B cell (primary cell): ENCODE data around the gene EEF1AKMT4. TPM values are rescaled to one million over a fixed set of nuclear protein-coding genes. Genes with fewer than 3 reads are reported as not detected.

Experiments
- ATAC-seq: fragments of 200-7000 bp; cut with Tn5 transposase; one replicate; pipeline ENCODE4 v1.10.0; 2021; ENCODE audit warnings: low read depth, mild to moderate bottlenecking, moderate number of reproducible peaks, moderate library complexity
- CTCF ChIA-PET: fragments of 350-600 bp; sonication (Branson Sonifier 250); formaldehyde crosslinking; loops from one replicate; lab custom pipeline; 2021; ENCODE audit warnings: antibody characterized with exemption, inconsistent platforms; lab: Charles Lee
- POLR2A ChIA-PET: fragments of 350-600 bp; sonication (Branson Sonifier 250); formaldehyde crosslinking; loops from one replicate; lab custom pipeline; 2021; ENCODE audit warnings: antibody characterized with exemption; lab: Charles Lee
- DNase-seq: peaks from one replicate; pipeline ENCODE4 v3.0.0; 2013
- H2AFZ ChIP-seq: 2 replicates; pipeline ENCODE4 v1.6.1; 2012; ENCODE audit warnings: mild to moderate bottlenecking, low read depth, low read length; ENCODE audit not compliant: insufficient read depth, poor library complexity, severe bottlenecking
- H3K27ac ChIP-seq, 2 donors: 1 replicate in 1 of 2; 2 replicates in 1 of 2; pipeline ENCODE4 v1.5.1; 2012 to 2013; ENCODE audit warnings: low read length in 2 of 2, mild to moderate bottlenecking in 2 of 2, moderate library complexity in 1 of 2
- H3K27me3 ChIP-seq, 4 experiments: fragments of 200-600 bp in 1 of 4; sonication (generic) in 1 of 4; replicated peaks in 1 of 4; 1 replicate in 2 of 4; 2 replicates in 2 of 4; pipeline versions ENCODE4 v1.6.1 to v1.7.0; 2013 to 2016; ENCODE audit warnings: low read length in 3 of 4, mild to moderate bottlenecking in 2 of 4, mixed read lengths in 1 of 4, moderate library complexity in 1 of 4; ENCODE audit not compliant: insufficient read depth in 4 of 4, control insufficient read depth in 3 of 4; ENCODE audit errors: control extremely low read depth in 1 of 4
- H3K36me3 ChIP-seq, 2 experiments: replicated peaks in 1 of 2; 1 replicate in 1 of 2; 2 replicates in 1 of 2; pipeline versions ENCODE4 v1.6.1 to v1.7.1; 2013; ENCODE audit warnings: low read length in 1 of 2; ENCODE audit not compliant: insufficient read depth in 2 of 2, control insufficient read depth in 1 of 2; ENCODE audit errors: control extremely low read depth in 1 of 2, extremely low read depth in 1 of 2
- H3K4me1 ChIP-seq, 2 donors: fragments of 200-600 bp in 1 of 2; sonication (generic) in 1 of 2; 1 replicate in 1 of 2; 2 replicates in 1 of 2; pipeline versions ENCODE4 v1.5.1 to v1.6.1; 2013 to 2017; ENCODE audit warnings: low read length in 2 of 2; ENCODE audit not compliant: control insufficient read depth in 2 of 2, insufficient read depth in 2 of 2
- H3K4me2 ChIP-seq: replicated peaks from 2 replicates; pipeline ENCODE3; 2012; ENCODE audit warnings: mild to moderate bottlenecking, low read depth, low read length; ENCODE audit not compliant: poor library complexity, severe bottlenecking
- H3K4me3 ChIP-seq, 5 experiments: fragments of 200-600 bp in 1 of 5; sonication (generic) in 1 of 5; 1 replicate in 3 of 5; 2 replicates in 2 of 5; pipeline versions ENCODE4 v1.5.1 to v1.7.0; 2011 to 2016; ENCODE audit warnings: low read length in 4 of 5, mild to moderate bottlenecking in 4 of 5, low read depth in 2 of 5, control low read depth in 1 of 5, moderate library complexity in 1 of 5; ENCODE audit not compliant: insufficient read depth in 1 of 5; ENCODE audit errors: control extremely low read depth in 1 of 5, extremely low read depth in 1 of 5
- H3K79me2 ChIP-seq: fragments of 200-600 bp; sonication (generic); one replicate; pipeline ENCODE4 v1.6.0; 2016; ENCODE audit warnings: low read length; ENCODE audit not compliant: control insufficient read depth, insufficient read depth
- H3K9ac ChIP-seq: fragments of 200-600 bp; sonication (generic); 2 replicates; pipeline ENCODE4 v1.6.1; 2017; ENCODE audit warnings: mild to moderate bottlenecking, low read length, moderate library complexity
- H3K9me3 ChIP-seq, 3 donors: one replicate each; pipeline versions ENCODE4 v1.6.1 to v1.7.1; 2013; ENCODE audit warnings: low read length in 2 of 3; ENCODE audit not compliant: control insufficient read depth in 2 of 3, insufficient read depth in 1 of 3; ENCODE audit errors: control extremely low read depth in 1 of 3
- H4K20me1 ChIP-seq: 2 replicates; pipeline ENCODE4 v1.6.0; 2012; ENCODE audit warnings: mild to moderate bottlenecking, low read length; ENCODE audit not compliant: insufficient read depth, control insufficient read depth, poor library complexity, severe bottlenecking
- H3K27ac Mint-ChIP-seq: one replicate; pipeline ENCODE4 v1.8.0; 2021; ENCODE audit warnings: mixed read lengths
- H3K27me3 Mint-ChIP-seq: one replicate; pipeline ENCODE4 v1.8.0; 2021; ENCODE audit warnings: mixed read lengths
- H3K4me1 Mint-ChIP-seq: one replicate; pipeline ENCODE4 v1.8.0; 2021; ENCODE audit warnings: mixed read lengths
- H3K4me3 Mint-ChIP-seq: one replicate; pipeline ENCODE4 v1.8.0; 2021; ENCODE audit warnings: mixed read lengths
- H3K9me3 Mint-ChIP-seq: one replicate; pipeline ENCODE4 v1.8.0; 2022; ENCODE audit warnings: mixed read lengths; ENCODE audit not compliant: insufficient read depth
- EZH2 ChIP-seq: IDR thresholded peaks from 2 replicates; pipeline ENCODE4 v1.6.1; 2012; ENCODE audit warnings: borderline replicate concordance, low read depth, mild to moderate bottlenecking, moderate library complexity, low read length; ENCODE audit not compliant: insufficient read depth, poor library complexity, severe bottlenecking
- WGBS: methylation state at CpG from one replicate; pipeline ENCODE4 v1.1.5; 2013; ENCODE audit warnings: missing lambda C conversion rate; ENCODE audit not compliant: insufficient coverage; 5-methylcytosine and 5-hydroxymethylcytosine counted together
- intact Hi-C: fragments of 100-400 bp; cut with micrococcal nuclease; formaldehyde crosslinking; loops from one replicate; pipeline ENCODE4 v1.10.0; 2022
- polyA plus RNA-seq: library from polyadenylated mRNA; depleted of rRNA; stranded (reverse); fragments of >200 nt; gene quantifications from 2 replicates; pipeline ENCODE4 v1.2.3, GENCODE V29; 2012
- total RNA-seq, 2 donors: library from RNA; stranded (reverse); fragments of 120-200 nt in 1 of 2; gene quantifications; 1 replicate in 1 of 2; 2 replicates in 1 of 2; pipeline versions ENCODE4 v1.2.3 to v1.2.4, GENCODE V29; 2013 to 2022
- TF ChIP-seq, protein P1 (sequence below): fragments of 200-600 bp; IDR thresholded peaks from one replicate; pipeline ENCODE4 v1.8.0; 2022; ENCODE audit warnings: antibody characterized with exemption, mild to moderate bottlenecking

Gene EEF1AKMT4
- total and polyA plus RNA-seq, 2 donors (not counting 1 experiment from before 2014, with no cell fraction given) = 1.5 to 2.5 TPM

DNA sequence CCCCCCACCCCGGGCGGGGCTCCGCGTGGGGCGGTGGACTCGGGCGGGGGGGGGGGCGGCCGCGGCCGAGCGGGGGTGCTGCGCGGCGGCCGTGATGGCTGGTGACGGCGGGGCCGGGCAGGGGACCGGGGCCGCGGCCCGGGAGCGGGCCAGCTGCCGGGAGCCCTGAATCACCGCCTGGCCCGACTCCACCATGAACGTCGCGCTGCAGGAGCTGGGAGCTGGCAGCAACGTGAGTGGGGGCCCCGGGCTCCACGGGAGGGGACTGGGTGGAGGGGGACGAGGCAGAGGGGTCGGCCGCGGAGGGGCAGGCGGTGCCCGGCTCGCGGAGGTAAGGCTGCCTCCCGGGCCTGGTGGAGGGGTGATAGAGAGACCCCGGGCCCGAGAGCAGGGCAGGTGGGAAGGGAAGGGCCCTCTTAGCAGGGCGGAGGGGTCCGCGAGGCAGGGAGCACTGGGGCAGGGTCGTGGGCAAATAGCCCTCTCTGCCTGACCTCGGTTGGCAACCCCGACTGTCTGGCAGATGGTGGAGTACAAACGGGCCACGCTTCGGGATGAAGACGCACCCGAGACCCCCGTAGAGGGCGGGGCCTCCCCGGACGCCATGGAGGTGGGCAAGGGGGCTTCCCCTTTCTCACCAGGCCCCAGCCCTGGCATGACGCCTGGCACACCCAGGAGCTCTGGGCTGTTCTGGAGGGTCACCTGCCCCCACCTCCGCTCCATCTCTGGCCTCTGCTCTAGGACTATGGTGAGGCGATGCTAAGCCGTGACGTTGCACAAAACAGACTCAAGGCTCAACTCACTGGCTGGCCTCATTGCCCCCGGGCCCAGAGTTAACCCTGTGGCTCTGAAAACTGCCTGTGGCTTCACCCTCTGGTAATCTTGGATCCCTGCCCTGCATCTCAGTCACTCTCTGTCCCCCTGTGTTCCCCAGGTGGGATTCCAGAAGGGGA is 26.8 kb downstream of the EEF1AKMT4 start, which contains the start of gene ECE2:
Gene ECE2, plus strand, starts transcription at position 62 of the 950 bp plus-strand sequence. Its CDS starts 132 bp downstream, at position 194.
- intact Hi-C loops = no loop called here
- H4K20me1 ChIP-seq = no peaks in the 10 kb centered on the region
- H3K9me3 Mint-ChIP-seq = no peaks in the 10 kb centered on the region
- peaks cover 0 to 44% (median 17%) of the 10 kb centered on the region in 4 experiments for H3K27me3 ChIP-seq
- no peak within 1 kb of the TSS for H3K27ac ChIP-seq
- no peak within 1 kb of the TSS for H2AFZ ChIP-seq
- DNase-seq (peak; percentile 3), ATAC-seq (no peak)
- H3K4me1 ChIP-seq = peaks cover 0 to 5% of the 10 kb centered on the region in 2 donors
- no peaks in the 10 kb centered on the region for H3K79me2 ChIP-seq
- no peak within 1 kb of the TSS for H3K9ac ChIP-seq
- no peaks in the 10 kb centered on the region for H3K36me3 ChIP-seq
- peaks cover 4% of the 10 kb centered on the region for H3K4me1 Mint-ChIP-seq
- peaks cover 0 to 11% (median 0%) of the 10 kb centered on the region in 3 donors for H3K9me3 ChIP-seq
- H3K4me3 ChIP-seq = no peak within 1 kb of the TSS
- no peak within 1 kb of the TSS for H3K27ac Mint-ChIP-seq
- WGBS = 19% methylated on average over 60 of the region's 65 CpGs
- ChIA-PET CTCF (no interaction called here), POLR2A (no interaction called here)
- H3K4me2 ChIP-seq = no peak within 1 kb of the TSS
- no peak within 1 kb of the TSS for H3K4me3 Mint-ChIP-seq
- H3K27me3 Mint-ChIP-seq = peaks cover 60% of the 10 kb centered on the region
- TF ChIP-seq, protein P1, sequence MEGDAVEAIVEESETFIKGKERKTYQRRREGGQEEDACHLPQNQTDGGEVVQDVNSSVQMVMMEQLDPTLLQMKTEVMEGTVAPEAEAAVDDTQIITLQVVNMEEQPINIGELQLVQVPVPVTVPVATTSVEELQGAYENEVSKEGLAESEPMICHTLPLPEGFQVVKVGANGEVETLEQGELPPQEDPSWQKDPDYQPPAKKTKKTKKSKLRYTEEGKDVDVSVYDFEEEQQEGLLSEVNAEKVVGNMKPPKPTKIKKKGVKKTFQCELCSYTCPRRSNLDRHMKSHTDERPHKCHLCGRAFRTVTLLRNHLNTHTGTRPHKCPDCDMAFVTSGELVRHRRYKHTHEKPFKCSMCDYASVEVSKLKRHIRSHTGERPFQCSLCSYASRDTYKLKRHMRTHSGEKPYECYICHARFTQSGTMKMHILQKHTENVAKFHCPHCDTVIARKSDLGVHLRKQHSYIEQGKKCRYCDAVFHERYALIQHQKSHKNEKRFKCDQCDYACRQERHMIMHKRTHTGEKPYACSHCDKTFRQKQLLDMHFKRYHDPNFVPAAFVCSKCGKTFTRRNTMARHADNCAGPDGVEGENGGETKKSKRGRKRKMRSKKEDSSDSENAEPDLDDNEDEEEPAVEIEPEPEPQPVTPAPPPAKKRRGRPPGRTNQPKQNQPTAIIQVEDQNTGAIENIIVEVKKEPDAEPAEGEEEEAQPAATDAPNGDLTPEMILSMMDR = no peak
- TF ChIP-seq EZH2 = no peak

GRCh38 chr3:184277366-184277765 is 27.9 kb downstream of the EEF1AKMT4 start:
- no peaks in the 10 kb centered on the region for H3K36me3 ChIP-seq
- no peak overlapping the region for H3K9ac ChIP-seq
- peaks cover 56% of the 10 kb centered on the region for H3K27me3 Mint-ChIP-seq
- H3K27ac Mint-ChIP-seq = no peak overlapping the region
- ATAC-seq (no peak), DNase-seq (no peak)
- ChIA-PET POLR2A (no interaction called here), CTCF (no interaction called here)
- H3K4me2 ChIP-seq = no peak overlapping the region
- no peak overlapping the region for H2AFZ ChIP-seq
- no peak overlapping the region for H3K27ac ChIP-seq
- intact Hi-C loops = no loop called here
- no peak overlapping the region for H3K4me3 Mint-ChIP-seq
- H3K9me3 Mint-ChIP-seq = no peaks in the 10 kb centered on the region
- peaks cover 0 to 44% (median 17%) of the 10 kb centered on the region in 4 experiments for H3K27me3 ChIP-seq
- H3K79me2 ChIP-seq = no peaks in the 10 kb centered on the region
- TF ChIP-seq, protein P1 = no peak
- no peak for TF ChIP-seq EZH2
- WGBS = 87% methylated on average over 6 of the region's 6 CpGs
- H4K20me1 ChIP-seq = no peaks in the 10 kb centered on the region
- peaks cover 0 to 5% of the 10 kb centered on the region in 2 donors for H3K4me1 ChIP-seq
- peaks cover 4% of the 10 kb centered on the region for H3K4me1 Mint-ChIP-seq
- H3K4me3 ChIP-seq = no peak overlapping the region
- H3K9me3 ChIP-seq = peaks cover 0 to 8% (median 0%) of the 10 kb centered on the region in 3 donors
